Dedifferentiated amniotic fluid mesenchymal stem cell (primary cell): ENCODE measurements around the gene PSME4.
A peak's percentile ranks its signal among the peaks of the same experiment; 100 is the strongest.
"Not testable (repeated sequence)": the region's sequence is repeated elsewhere in the genome, so short reads cannot be mapped to it uniquely, and the experiment has no call there.

Source experiments
- DNase-seq: peaks from one replicate; pipeline ENCODE4 v3.0.0-alpha.2; 2016; ENCODE audit errors: extremely low spot score

The PSME4 gene

DNA sequence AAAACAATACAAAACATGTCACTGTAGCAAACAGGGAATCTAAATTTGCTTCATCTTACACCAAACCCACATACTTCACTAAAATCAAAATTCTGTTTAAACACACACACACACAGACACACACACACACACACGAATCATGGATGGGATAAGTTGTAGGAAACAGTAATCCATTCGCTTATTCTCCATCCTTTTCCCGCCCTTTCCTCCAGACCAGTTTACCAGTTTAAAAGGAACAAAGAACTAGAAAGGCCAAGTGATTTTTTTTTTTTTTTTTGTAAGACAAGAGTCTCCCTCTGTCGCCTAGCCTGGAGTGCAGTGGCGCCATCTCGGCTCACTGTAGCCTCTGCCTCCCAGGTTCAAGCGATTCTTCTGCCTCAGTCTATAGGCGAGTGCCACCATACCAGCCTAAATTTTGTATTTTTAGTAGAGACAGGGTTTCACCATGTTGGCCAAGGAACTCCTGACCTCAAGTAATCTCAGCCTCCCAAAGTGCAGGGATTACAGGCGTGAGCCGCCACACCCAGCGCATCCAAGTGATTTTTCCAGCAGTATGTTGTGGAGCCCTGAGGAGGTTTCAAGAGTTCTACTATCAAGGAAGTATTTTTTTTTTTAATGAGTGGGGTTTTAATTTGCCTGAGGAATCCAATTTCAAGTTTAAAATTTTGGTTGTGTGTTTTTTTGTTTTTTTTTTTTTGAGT is 5.7 kb downstream of the PSME4 start:
- no peak for DNase-seq

GRCh38 chr2:53964257-53964952 is 6.4 kb downstream of the PSME4 start:
- DNase-seq, result no peak

GRCh38 chr2:53961478-53962216 is 9.1 kb downstream of the PSME4 start:
- not testable (repeated sequence) for DNase-seq

DNA sequence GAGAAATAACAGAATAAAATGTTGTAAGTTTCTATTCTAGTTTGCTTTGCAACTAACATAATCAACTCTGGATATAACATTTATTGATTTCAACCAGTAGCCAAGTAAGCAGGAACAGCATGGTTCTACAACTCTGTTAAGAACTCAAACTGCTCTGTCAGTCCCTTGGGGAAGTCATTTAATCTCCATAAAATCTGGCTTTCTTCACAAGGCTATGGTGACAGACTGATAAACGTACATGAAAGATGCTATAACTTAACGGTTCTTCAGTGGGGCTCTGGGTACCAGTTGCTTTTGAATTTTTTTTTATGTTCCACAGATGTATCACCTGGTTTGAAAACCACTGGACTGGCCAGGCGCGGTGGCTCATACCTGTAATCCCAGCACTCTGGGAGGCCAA is 10.3 kb downstream of the PSME4 start:
- DNase-seq, result no peak

DNA sequence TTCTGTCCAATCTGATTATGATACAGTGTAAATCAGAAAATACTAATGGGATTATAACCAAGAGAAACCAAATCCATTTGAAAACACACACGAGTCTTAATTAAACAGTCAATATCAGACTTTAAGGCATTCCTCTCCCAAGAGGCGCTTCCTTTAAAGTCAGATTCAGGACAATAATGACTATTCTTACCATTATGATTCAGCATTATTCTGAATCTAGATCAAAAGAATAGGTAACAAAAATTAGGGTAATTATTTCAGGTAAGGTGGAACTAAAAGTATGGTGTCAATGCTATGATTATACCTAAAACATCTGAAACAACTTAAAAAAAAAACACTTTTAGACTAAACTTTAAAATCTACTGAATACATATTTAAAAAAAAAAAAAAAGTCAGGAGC is 12.3 kb downstream of the PSME4 start:
- DNase-seq, result no peak

- DNase-seq, result no peak
Measured at GRCh38 chr2:53952519-53952918, 18.3 kb downstream of the PSME4 start.

GRCh38 chr2:53949457-53949856 is 21.3 kb downstream of the PSME4 start:
- DNase-seq, result no peak

- DNase-seq, result no peak
Measured at GRCh38 chr2:53945538-53945937, 25.3 kb downstream of the PSME4 start.

- no peak for DNase-seq
Measured at GRCh38 chr2:53944542-53944941, 26.3 kb downstream of the PSME4 start.

- DNase-seq, result no peak
Measured at GRCh38 chr2:53942280-53942679, 28.5 kb downstream of the PSME4 start.

- no peak for DNase-seq
Measured at GRCh38 chr2:53941749-53942148, 29.0 kb downstream of the PSME4 start.

GRCh38 chr2:53939656-53940055 is 31.1 kb downstream of the PSME4 start:
- peak; percentile 17 for DNase-seq

DNA sequence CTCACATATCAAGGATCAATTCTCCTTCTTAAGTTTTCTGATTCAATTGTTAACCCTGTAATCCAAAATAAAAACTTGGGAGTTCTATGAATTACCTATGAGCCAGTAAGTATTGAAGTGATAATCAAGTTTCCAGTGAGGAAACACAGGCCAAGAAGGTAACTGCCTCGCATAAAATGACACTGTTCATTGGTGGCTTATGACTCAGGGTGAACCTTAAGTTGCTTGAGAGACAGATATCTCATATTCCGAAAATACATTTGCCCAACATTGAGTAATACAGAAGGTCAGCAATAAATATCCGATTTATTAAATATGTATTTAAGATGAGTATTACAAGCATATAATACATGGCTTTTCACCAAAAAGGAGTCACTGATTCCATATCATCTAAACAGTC is 31.9 kb downstream of the PSME4 start:
- DNase-seq, result no peak

GRCh38 chr2:53933329-53933728 is 37.5 kb downstream of the PSME4 start:
- no peak for DNase-seq

DNA sequence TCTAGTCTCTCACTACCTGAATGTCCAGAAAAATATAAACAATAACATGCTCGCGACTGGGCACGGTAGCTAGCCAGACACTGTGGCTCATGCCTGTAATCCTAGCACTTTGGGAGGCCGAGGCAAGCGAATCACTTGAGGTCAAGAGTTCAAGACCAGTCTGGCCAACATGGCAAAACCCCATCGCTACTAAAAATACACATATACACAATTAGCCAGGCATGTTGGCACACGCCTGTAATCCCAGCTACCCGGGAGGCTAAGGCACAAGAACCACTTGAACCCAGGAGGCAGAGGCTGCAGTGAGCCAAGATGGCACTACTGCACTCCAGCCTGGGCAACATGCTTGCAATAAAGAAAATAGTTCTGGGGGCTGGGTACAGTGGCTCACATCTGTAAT is 44.5 kb downstream of the PSME4 start:
- not testable (repeated sequence) for DNase-seq

DNA sequence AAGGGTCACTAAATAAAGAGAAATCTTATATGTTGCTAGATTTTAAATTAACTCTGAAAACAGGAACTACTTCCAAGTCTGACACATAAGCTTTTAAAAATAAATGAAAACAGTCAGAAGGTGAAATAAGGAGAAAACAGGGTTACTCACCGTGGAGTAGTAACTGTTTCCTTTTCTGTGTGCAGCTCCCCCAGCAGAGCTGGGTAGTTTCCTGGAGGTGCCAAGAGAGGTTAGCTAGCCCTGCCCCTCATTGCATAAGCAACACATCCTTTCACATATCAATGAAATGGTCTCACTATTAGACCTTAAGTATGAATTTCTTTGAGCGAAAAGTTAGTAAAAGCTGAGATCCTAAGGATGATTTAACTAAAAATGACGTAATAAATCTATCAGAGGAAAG is 57.1 kb downstream of the PSME4 start:
- DNase-seq, result no peak

DNA sequence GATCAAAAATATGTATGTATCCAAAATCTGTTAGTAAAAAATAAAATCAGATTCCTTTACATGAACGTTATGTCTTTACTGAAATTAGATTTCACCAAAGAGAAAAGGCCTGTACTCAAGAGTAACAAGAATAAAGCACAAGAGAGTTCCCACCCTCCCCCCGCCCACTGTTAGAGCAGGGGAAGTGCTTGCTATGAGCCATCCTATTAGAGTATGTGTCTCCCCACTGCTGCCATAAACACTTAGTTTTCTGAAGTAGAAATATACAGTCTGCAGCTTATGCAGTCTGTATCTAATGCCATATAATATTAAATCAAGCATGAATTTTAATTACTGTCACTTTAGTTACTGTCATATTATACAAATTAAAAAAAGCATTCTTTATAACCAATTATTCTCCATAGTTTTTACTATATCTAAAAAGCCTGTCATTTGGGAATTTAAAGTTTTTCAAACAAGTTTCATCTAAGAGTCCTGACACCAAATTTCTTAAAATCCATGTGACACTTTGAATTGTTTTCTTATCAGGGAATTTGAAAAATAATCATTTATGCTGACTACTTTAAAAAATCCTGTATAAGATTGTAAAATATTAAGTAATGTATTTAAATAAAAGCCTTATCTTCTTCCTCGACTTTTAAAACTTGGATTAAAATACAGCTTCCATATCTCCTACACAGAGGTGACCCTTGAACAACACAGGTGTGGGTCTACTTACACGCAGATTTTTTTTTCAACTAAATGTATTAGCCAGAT is 59.2 kb downstream of the PSME4 start:
- no peak for DNase-seq

- DNase-seq, result no peak
Measured at GRCh38 chr2:53907582-53907981, 63.2 kb downstream of the PSME4 start.

DNA sequence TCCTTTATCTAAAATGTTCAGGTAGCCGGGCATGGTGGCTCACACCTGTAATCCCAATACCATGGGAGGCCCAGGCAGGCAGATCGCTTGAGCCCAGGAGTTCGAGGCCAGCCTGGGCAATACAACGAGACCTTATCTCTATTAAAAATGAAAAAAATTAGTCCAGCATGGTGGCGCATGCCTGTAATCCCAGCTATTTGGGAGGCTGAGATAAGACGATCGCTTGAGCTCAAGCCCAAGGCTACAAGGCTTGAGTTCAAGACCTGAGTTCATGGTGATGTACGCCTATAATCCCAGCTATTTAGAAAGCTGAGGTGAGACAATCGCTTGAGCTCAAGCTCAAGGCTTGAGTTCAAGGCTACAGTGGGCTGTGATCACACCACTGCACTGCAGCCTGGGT is 65.4 kb downstream of the PSME4 start:
- no peak for DNase-seq

GRCh38 chr2:53903011-53903410 is 67.8 kb downstream of the PSME4 start:
- DNase-seq, result no peak

GRCh38 chr2:53901192-53901591 is 69.6 kb downstream of the PSME4 start:
- no peak for DNase-seq

DNA sequence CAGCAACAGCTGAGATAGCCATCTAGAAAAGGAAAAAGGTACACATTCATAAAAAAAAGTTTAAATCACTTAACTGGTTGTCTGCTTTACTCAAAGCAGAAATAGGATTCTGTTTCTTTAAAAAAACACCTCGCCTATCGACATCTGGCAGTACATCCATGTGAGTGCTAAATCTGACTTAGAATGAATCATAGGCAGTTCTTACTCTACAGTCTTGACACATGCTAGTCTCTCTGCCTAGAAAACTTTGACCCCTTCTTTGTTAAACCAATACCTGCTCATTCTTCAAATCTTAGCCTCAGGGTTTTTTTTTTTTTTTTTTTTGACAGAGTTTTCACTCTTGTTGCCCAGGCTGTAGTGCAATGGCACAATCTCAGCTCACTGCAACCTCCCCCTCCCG is 73.9 kb downstream of the PSME4 start:
- no peak for DNase-seq
